Progenitor cell of endocrine pancreas (in vitro differentiated cells): ENCODE data around the gene PLCG1. TPM values are rescaled to one million over a fixed set of nuclear protein-coding genes. Genes with fewer than 3 reads are reported as not detected.

ENCODE experiments used
- DNase-seq: peaks from one replicate; pipeline ENCODE4 v3.0.0; 2021; ENCODE audit warnings: low spot score; ENCODE audit not compliant: unreplicated experiment
- H3K27ac Mint-ChIP-seq: 2 replicates; pipeline ENCODE4 v1.8.0; 2021; ENCODE audit warnings: mild to moderate bottlenecking, moderate library complexity, mixed read lengths
- H3K27me3 Mint-ChIP-seq: 2 replicates; pipeline ENCODE4 v1.8.0; 2021; ENCODE audit warnings: mixed read lengths
- H3K36me3 Mint-ChIP-seq: 2 replicates; pipeline ENCODE4 v1.8.0; 2022; ENCODE audit warnings: mixed read lengths; ENCODE audit not compliant: insufficient read depth
- H3K4me1 Mint-ChIP-seq: 2 replicates; pipeline ENCODE4 v1.8.0; 2021; ENCODE audit warnings: low read depth, mixed read lengths
- H3K4me3 Mint-ChIP-seq: 2 replicates; pipeline ENCODE4 v1.8.0; 2021; ENCODE audit warnings: low read depth, mild to moderate bottlenecking, moderate library complexity, mixed read lengths
- H3K9me3 Mint-ChIP-seq: 2 replicates; pipeline ENCODE4 v1.8.0; 2021; ENCODE audit warnings: low read depth, mixed read lengths
- total RNA-seq: library from RNA; stranded (reverse); gene quantifications from 2 replicates; pipeline ENCODE4 v1.2.1, GENCODE V29; 2021
- TF ChIP-seq, protein P1 (sequence below): fragments of 200-600 bp; sonication (generic); IDR thresholded peaks from one replicate; pipeline ENCODE4 v1.5.0; 2021; ENCODE audit warnings: antibody characterized with exemption, mild to moderate bottlenecking; ENCODE audit not compliant: unreplicated experiment

The PLCG1 gene
- total RNA-seq, 1 donor from 2014 or later: 395 TPM

DNA sequence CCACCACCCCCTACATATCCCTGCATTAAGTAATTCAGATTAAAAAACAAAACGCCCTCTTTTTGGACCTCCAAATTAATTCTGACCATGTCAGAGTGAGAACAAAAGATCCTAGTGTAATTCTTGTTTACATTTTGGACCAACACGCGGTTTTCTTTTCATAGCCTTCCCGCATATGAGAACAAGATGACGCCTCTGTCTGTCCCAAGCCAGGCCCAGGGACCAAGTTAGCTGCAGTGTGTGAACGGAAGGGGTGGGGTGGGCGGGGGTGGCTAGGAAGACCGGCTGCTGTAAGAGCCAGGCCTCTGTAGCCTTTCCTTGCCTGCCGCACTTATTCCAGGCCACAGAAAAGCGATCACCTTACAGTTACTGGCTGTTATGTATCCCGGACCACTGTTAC lies 68.0 kb downstream of the PLCG1 start:
- TF ChIP-seq, protein P1, sequence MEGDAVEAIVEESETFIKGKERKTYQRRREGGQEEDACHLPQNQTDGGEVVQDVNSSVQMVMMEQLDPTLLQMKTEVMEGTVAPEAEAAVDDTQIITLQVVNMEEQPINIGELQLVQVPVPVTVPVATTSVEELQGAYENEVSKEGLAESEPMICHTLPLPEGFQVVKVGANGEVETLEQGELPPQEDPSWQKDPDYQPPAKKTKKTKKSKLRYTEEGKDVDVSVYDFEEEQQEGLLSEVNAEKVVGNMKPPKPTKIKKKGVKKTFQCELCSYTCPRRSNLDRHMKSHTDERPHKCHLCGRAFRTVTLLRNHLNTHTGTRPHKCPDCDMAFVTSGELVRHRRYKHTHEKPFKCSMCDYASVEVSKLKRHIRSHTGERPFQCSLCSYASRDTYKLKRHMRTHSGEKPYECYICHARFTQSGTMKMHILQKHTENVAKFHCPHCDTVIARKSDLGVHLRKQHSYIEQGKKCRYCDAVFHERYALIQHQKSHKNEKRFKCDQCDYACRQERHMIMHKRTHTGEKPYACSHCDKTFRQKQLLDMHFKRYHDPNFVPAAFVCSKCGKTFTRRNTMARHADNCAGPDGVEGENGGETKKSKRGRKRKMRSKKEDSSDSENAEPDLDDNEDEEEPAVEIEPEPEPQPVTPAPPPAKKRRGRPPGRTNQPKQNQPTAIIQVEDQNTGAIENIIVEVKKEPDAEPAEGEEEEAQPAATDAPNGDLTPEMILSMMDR: no peak
- Mint-ChIP-seq H3K27ac (no peak overlapping the region), H3K4me3 (no peak overlapping the region), H3K4me1 (no peaks in the 10 kb centered on the region), H3K9me3 (no peaks in the 10 kb centered on the region), H3K27me3 (no peaks in the 10 kb centered on the region), H3K36me3 (peaks cover 6% of the 10 kb centered on the region)
- DNase-seq: no peak

DNA sequence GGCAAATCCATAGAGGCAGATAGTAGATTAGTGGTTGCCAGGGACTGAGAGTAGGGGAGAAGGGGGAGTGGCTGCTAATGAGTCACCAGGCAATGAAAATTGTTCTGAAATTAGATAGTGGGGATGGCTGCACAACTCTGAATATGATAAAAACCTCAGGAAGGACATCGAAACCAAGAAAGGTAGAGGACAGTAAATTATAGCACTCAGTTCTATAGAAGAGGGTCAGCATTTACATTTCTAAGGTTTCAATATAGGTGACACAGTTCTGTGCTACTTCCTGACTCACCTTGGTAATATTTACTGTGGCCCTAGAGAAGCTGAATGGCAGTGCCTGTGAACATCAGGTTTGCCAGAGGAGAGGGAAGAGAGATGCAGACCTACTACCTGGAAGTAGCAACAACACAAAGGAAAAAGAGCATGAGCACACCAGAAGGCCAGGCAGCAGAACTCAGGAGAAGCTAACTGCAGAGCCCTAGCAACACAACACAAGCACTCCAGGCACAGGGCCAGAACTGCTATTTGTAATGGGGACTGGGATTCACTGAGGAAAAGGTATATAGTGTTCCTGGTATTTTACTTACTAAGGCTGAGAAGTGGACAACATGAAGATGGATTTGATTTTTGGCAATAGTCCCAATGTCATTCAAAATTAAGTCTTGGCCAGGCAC lies 75.9 kb downstream of the PLCG1 start:
- Mint-ChIP-seq H3K27ac (no peak overlapping the region), H3K4me1 (peaks cover 2% of the 10 kb centered on the region), H3K27me3 (no peaks in the 10 kb centered on the region), H3K9me3 (no peaks in the 10 kb centered on the region), H3K36me3 (no peaks in the 10 kb centered on the region), H3K4me3 (no peak overlapping the region)
- no peak for DNase-seq
- TF ChIP-seq, protein P1: no peak

DNA sequence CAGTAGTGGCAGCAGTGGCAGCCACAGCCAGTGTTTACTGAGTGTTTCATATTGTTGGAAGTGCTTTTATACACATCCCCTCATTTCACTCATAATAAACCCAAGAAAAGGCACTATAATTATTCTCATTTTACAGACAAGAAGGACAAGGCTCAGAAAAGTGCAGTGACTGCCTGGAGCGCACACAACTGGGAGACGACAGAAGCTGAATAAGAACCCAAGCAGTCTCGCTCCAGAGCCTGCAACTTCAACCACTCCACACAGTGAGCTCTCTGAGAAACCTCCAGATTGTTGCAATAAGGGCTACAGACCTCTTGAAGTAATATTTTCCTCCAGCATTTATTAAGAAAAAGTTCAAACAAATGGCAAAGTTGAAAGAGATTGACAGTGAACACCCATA lies 76.9 kb downstream of the PLCG1 start:
- peaks cover 2% of the 10 kb centered on the region for H3K4me1 Mint-ChIP-seq
- no peak overlapping the region for H3K4me3 Mint-ChIP-seq
- H3K27ac Mint-ChIP-seq: no peak overlapping the region
- no peak for DNase-seq
- TF ChIP-seq, protein P1: no peak
- no peaks in the 10 kb centered on the region for H3K36me3 Mint-ChIP-seq
- no peaks in the 10 kb centered on the region for H3K27me3 Mint-ChIP-seq
- no peaks in the 10 kb centered on the region for H3K9me3 Mint-ChIP-seq

DNA sequence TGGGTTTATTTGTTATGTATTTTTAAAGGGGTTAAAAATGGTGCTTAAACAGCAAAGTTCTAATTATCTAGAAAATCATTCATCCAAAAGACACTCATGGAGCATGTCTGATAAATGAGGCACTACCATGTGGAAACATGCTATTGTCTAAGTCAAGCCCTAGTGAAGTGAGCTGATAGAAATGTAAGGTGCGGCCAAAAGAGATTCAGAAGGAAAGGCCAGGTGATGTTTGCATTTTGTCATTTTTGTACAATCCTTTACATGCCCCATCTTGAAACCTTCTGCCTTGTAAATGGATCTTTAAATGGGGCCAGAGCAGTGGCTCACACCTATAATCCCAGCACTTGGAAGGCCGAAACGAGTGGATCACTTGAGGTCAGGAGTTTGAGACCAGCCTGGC lies 77.3 kb downstream of the PLCG1 start:
- Mint-ChIP-seq H3K9me3 (no peaks in the 10 kb centered on the region), H3K27ac (no peak overlapping the region), H3K27me3 (no peaks in the 10 kb centered on the region), H3K36me3 (no peaks in the 10 kb centered on the region), H3K4me1 (peaks cover 2% of the 10 kb centered on the region), H3K4me3 (no peak overlapping the region)
- TF ChIP-seq, protein P1: no peak
- no peak for DNase-seq

DNA sequence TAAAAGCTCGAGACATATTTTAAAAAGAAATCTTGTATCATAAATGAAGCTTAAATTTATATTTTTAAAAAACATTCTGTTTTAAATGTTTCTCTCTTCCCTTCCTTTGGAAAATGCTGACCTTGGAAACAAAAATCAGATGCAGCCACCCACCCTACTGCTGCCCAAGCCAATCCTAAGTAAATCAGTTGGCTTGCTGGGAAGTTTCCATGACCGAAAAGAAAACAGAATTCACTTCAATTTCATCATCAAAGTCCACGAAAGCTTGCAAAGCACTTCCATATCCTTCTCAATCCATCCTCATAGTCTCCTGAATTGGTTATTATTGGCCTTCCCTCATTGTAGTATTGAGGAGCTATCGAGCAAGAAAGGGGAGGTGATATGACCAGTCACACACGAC lies 80.1 kb downstream of the PLCG1 start:
- H3K9me3 Mint-ChIP-seq: no peaks in the 10 kb centered on the region
- no peak overlapping the region for H3K27ac Mint-ChIP-seq
- H3K4me3 Mint-ChIP-seq: no peak overlapping the region
- H3K36me3 Mint-ChIP-seq: no peaks in the 10 kb centered on the region
- H3K27me3 Mint-ChIP-seq: no peaks in the 10 kb centered on the region
- no peak for DNase-seq
- TF ChIP-seq, protein P1: no peak
- peaks cover 9% of the 10 kb centered on the region for H3K4me1 Mint-ChIP-seq
